ENCODE measurements around the gene RPTOR.

DNA sequence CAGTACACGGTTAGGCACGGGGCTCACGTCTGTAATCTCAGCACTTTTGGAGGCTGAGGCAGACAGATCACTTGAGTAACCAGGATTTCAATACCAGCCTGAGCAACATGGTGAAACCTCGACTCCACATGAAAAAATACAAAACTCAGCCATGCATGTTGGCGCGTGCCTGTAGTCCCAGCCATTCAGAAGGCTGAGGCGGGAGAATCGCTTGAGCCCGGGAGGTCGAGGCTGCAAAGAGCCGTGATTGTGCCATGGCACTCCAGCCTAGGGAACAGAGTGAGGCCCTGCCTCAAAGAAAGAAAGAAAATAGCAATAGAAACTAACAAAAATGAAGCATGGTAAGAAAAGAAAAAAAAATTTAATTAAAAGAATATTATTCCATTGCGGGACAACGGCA is 319.0 kb downstream of the RPTOR start:
- no peak for TF ChIP-seq CTCF (optimal IDR thresholded peaks at IDR 0.05 in 1 of 3, IDR thresholded peaks at IDR 0.05 in 1 of 3, conservative IDR thresholded peaks at IDR 0.05 in 1 of 3; ENCODE audit: extremely low read depth in 1 of 3, insufficient read depth in 2 of 3, low read length in 3 of 3)
- TF ChIP-seq EZH2 (IDR thresholded peaks at IDR 0.05; ENCODE audit: low read length): no peak

All from keratinocyte (primary cell).